Activated gamma-delta T cell treated with anti-CD3 and anti-CD28 coated beads, Interleukin-2, amount 50 U/mL, for 16 hours (primary cell): ENCODE data around the gene POLL.
"Not testable (repeated sequence)": the region's sequence is repeated elsewhere in the genome, so short reads cannot be mapped to it uniquely, and the experiment has no call there.

Experiments used
- DNase-seq: peaks from one replicate; pipeline ENCODE4 v3.0.0-alpha.2; 2020; ENCODE audit warnings: low read depth

POLL gene

GRCh38 chr10:101611096-101611905 lies 23.2 kb upstream of the POLL start:
- DNase-seq: no peak

- DNase-seq: no peak
Measured at GRCh38 chr10:101609481-101609880, 21.4 kb upstream of the POLL start.

DNA sequence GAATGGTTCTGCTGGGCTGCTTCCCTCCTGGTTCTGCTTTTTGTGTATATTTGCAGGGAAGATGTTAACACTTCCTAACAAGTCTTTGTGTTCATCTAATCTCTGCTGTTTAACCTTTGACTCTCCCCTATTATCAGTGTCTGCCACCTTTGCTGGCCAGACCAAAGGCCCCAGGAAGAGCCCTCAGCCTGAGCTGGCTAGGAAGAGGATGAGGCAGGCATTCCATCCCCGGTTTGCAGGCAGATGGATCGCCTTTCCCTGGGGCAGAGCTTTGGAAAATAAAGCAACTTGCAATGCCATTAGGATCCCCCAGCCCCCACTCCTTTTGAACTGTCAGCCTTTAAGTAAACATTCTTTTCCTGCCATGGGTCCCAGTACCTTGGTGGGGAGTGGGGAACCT lies 19.1 kb upstream of the POLL start:
- no peak for DNase-seq

GRCh38 chr10:101602761-101603398 lies 14.8 kb upstream of the POLL start:
- peak; percentile 16 for DNase-seq

- no peak for DNase-seq
Measured at GRCh38 chr10:101601541-101601940, 13.5 kb upstream of the POLL start.

- no peak for DNase-seq
Measured at GRCh38 chr10:101597091-101597900, 9.2 kb upstream of the POLL start.

DNA sequence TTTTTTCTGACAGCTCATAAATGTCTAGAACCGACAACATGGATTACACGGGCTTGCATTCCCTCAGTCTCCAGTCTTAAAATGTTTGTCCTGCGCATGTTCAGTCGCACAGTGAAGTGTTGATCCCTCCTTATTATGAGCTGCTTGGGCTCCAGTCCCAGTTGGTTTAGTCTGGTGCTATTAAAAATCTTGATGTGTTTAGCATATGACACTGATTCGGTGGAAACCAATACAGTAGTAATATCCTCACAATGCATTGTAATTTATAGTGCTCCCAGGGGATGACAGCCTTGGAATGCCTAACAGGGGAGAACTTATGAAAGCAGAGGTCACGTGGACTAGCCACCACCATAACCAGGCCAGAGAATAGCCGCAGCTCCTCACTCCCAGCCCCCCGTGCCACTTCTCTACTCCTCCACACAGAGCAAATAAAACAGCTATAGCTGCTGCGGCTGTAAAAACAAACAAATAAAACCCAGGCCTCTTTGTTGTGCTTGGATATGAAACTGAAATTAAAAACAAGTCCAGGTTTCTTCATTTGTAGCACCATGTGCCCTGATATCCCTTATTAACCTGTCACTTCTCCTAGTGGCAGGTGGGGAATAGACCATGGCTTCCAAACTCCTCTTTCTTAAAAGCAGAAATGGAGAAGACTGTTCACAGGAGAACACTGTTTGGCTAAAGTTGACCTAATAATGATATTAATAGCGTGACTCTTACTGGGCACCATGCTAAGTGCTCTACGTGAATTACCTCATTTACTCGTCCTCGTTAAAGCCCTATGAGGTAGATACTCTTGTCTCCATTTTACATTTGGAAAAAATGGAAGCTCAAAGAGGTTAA lies 7.8 kb upstream of the POLL start:
- no peak for DNase-seq

DNA sequence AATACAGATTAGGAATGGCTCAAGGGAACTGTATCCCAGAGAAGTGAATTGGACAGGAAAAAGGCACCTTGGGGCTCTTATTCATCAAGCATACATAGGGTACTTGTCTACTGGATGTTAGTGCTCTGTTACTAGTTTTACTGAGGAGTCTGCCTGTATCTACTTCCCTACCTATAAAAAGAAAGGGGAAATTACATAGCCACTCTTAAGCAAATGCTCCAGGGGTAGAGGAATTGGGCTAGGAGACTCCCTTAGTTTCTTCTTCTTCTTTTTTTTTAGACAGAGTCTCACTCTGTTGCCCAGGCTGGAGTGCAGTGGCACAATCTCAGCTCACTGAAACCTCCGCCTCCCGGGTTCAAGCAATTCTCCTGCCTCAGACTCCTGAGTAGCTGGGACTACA lies 5.3 kb upstream of the POLL start:
- not testable (repeated sequence) for DNase-seq

DNA sequence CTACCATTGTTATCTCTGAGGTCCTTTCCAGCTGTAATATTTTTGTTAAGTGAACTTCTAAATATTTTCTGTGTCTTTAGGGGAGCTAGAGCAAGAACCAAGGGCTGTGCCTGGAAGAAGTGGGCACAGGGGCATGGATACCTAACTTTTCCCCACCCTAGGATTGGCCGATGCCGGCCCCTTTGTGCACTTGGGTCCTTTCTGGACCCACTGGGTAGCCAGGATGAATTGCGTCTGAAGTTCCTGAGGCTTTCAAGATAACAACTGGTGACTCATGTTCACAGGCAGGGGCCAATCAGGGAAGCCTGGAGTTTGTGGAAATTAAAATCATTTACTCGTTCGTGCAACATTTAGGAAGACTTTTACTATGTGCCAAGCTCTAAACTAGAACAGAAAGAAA lies 822 bp upstream of the POLL start:
- DNase-seq: no peak

GRCh38 chr10:101585841-101586240 lies 2.2 kb downstream of the POLL start:
- no peak for DNase-seq

GRCh38 chr10:101580486-101581399 lies 7.3 kb downstream of the POLL start:
- no peak for DNase-seq

DNA sequence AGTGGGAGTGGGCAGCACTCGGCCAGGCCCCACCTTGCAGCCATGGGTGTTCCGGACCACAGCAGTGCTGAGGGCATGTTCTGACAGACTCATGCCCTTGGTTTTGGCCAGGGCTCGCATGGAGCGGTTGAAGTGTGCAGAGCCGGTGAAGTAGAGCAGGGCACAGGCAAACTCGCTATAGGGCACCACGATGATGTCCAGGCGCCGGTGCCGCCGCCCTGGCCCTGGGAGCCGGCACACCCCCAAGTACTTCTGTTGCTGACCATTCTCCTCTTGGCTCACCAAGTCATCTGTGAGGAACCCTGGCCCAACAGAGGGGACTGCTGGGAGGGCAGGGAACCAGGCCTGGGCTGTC lies 8.6 kb downstream of the POLL start:
- no peak for DNase-seq

- DNase-seq: no peak
Measured at GRCh38 chr10:101578803-101579515, 9.1 kb downstream of the POLL start.

GRCh38 chr10:101578192-101578591 lies 9.9 kb downstream of the POLL start:
- no peak for DNase-seq

- DNase-seq: no peak
Measured at GRCh38 chr10:101577121-101577871, 10.8 kb downstream of the POLL start.

DNA sequence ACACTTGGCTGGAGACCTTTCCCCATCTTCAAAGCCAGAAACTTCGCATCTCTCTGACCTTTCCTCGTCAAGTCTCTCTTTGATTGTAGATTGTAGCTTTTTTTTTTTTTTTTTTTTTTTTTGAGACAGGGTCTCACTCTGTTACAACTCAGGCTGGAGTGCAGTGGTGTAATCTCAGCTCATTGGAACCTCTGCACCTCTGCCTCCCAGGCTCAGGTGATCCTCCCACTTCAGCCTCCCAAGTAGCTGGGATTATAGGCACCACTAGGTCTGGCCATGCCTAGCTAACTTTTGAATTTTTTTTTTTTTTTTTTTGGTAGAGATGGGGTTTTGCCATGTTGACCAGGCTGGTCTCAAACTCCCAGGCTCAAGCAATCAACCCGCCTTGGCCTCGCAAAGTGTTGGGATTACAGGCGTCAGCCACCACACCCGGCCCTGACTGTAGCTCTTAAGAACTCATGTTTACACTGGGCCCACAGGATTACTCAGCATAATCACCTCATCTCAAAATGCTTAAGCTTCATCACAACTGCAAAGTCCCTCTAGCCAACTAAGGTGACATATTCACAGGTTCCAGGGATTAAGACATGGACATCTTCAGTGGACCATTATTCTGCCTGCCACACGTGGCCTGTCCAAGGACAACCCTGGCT lies 11.7 kb downstream of the POLL start:
- DNase-seq: no peak

- no peak for DNase-seq
Measured at GRCh38 chr10:101575580-101576210, 12.4 kb downstream of the POLL start.

- no peak for DNase-seq
Measured at GRCh38 chr10:101575091-101575490, 13.0 kb downstream of the POLL start.
